Tibial nerve (tissue), 4 donors: ENCODE measurements around the gene BOC.

Experiments
- EP300 ChIP-seq, 2 donors: sonication (generic); formaldehyde crosslinking; IDR thresholded peaks; one replicate each; pipeline ENCODE4 v1.6.1; 2017; ENCODE audit warnings: antibody characterized with exemption in 2 of 2, mild to moderate bottlenecking in 1 of 2
- POLR2A ChIP-seq, 2 donors: fragments of 450-650 bp; IDR thresholded peaks; one replicate each; pipeline ENCODE4 v1.6.1; 2017; ENCODE audit warnings: antibody characterized with exemption in 2 of 2, mild to moderate bottlenecking in 2 of 2, moderate library complexity in 2 of 2
- TF ChIP-seq, protein P1 (sequence below), 5 experiments: fragments of 200-600 bp in 3 of 5; fragments of 450-650 bp in 2 of 5; sonication (generic) in 3 of 5; IDR thresholded peaks; one replicate each; pipeline ENCODE4 v1.5.1; 2016 to 2019; ENCODE audit warnings: antibody characterized with exemption in 5 of 5, mild to moderate bottlenecking in 3 of 5, moderate library complexity in 2 of 5

GRCh38 chr3:113268942-113269341 lies 57.6 kb downstream of the BOC start:
- TF ChIP-seq, protein P1, sequence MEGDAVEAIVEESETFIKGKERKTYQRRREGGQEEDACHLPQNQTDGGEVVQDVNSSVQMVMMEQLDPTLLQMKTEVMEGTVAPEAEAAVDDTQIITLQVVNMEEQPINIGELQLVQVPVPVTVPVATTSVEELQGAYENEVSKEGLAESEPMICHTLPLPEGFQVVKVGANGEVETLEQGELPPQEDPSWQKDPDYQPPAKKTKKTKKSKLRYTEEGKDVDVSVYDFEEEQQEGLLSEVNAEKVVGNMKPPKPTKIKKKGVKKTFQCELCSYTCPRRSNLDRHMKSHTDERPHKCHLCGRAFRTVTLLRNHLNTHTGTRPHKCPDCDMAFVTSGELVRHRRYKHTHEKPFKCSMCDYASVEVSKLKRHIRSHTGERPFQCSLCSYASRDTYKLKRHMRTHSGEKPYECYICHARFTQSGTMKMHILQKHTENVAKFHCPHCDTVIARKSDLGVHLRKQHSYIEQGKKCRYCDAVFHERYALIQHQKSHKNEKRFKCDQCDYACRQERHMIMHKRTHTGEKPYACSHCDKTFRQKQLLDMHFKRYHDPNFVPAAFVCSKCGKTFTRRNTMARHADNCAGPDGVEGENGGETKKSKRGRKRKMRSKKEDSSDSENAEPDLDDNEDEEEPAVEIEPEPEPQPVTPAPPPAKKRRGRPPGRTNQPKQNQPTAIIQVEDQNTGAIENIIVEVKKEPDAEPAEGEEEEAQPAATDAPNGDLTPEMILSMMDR (IDR thresholded peaks at IDR 0.05), result no peak
- TF ChIP-seq EP300 (IDR thresholded peaks at IDR 0.05) (no peak), POLR2A (IDR thresholded peaks at IDR 0.05) (no peak)
